Fibroblast of lung (primary cell): ENCODE measurements around the gene FKBP4.

Experiments used
- CTCF ChIP-seq, 2 donors: IDR thresholded peaks in 1 of 2; conservative IDR thresholded peaks in 1 of 2; 1 replicate in 1 of 2; 2 replicates in 1 of 2; pipeline ENCODE4 v1.5.1; 2011 to 2012; ENCODE audit warnings: low read length in 2 of 2, control low read depth in 1 of 2, inconsistent platforms in 1 of 2, low read depth in 1 of 2, mild to moderate bottlenecking in 1 of 2
- EZH2 ChIP-seq: IDR thresholded peaks from 2 replicates; pipeline ENCODE4 v1.5.1; 2012; ENCODE audit warnings: low read length, control low read depth, mild to moderate bottlenecking; ENCODE audit errors: missing control alignments

GRCh38 chr12:2785017-2785416 is 9.8 kb upstream of the FKBP4 start:
- no peak for TF ChIP-seq CTCF (conservative IDR thresholded peaks at IDR 0.05 in 1 of 2, IDR thresholded peaks at IDR 0.05 in 1 of 2; ENCODE audit: low read depth in 1 of 2, low read length in 2 of 2)
- TF ChIP-seq EZH2: no peak
